Measurements from ENCODE around the gene MME. TPM values are rescaled to one million over a fixed set of nuclear protein-coding genes. Genes with fewer than 3 reads are reported as not detected.

MME gene
- total RNA-seq, 1 donor from 2014 or later: 85.4 TPM

GRCh38 chr3:155052470-155052869 lies 27.6 kb upstream of the MME start:
- Histone ChIP-seq H3K4me3 (no peak overlapping the region), H3K36me3 (no peaks in the 10 kb centered on the region), H3K27ac (no peak overlapping the region), H3K9me3 (peaks cover 5% of the 10 kb centered on the region), H3K27me3 (ENCODE audit: low read depth) (no peaks in the 10 kb centered on the region), H3K4me1 (no peaks in the 10 kb centered on the region)
- DNase-seq (no peak), ATAC-seq (no peak)
- intact Hi-C loops (cut with DNase I): no loop called here
- TF ChIP-seq CTCF (IDR thresholded peaks at IDR 0.05): no peak

- intact Hi-C loops (cut with DNase I): no loop called here
- peaks cover 5% of the 10 kb centered on the region for H3K9me3 ChIP-seq
- no peaks in the 10 kb centered on the region for H3K27me3 ChIP-seq (ENCODE audit: low read depth)
- no peak for TF ChIP-seq CTCF (IDR thresholded peaks at IDR 0.05)
- ATAC-seq: no peak
- no peak for DNase-seq
- no peaks in the 10 kb centered on the region for H3K4me1 ChIP-seq
- no peak overlapping the region for H3K4me3 ChIP-seq
- no peak overlapping the region for H3K27ac ChIP-seq
- no peaks in the 10 kb centered on the region for H3K36me3 ChIP-seq
Measured at GRCh38 chr3:155053756-155054155, 26.4 kb upstream of the MME start.

GRCh38 chr3:155064920-155065319 lies 15.2 kb upstream of the MME start:
- DNase-seq: no peak
- Histone ChIP-seq H3K27me3 (ENCODE audit: low read depth) (no peaks in the 10 kb centered on the region), H3K27ac (no peak overlapping the region), H3K4me1 (no peaks in the 10 kb centered on the region), H3K4me3 (no peak overlapping the region), H3K36me3 (no peaks in the 10 kb centered on the region), H3K9me3 (no peaks in the 10 kb centered on the region)
- ATAC-seq: peak; percentile 70 to 73
- TF ChIP-seq CTCF (IDR thresholded peaks at IDR 0.05): no peak
- intact Hi-C loops (cut with DNase I): no loop called here

GRCh38 chr3:155065537-155065936 lies 14.6 kb upstream of the MME start:
- Histone ChIP-seq H3K27ac (no peak overlapping the region), H3K36me3 (no peaks in the 10 kb centered on the region), H3K4me1 (no peaks in the 10 kb centered on the region), H3K9me3 (no peaks in the 10 kb centered on the region), H3K4me3 (no peak overlapping the region), H3K27me3 (ENCODE audit: low read depth) (no peaks in the 10 kb centered on the region)
- ATAC-seq (peak; percentile 84 to 87), DNase-seq (no peak)
- TF ChIP-seq CTCF (IDR thresholded peaks at IDR 0.05): no peak
- intact Hi-C loops (cut with DNase I): no loop called here

GRCh38 chr3:155069729-155070128 lies 10.4 kb upstream of the MME start:
- no peak overlapping the region for H3K4me3 ChIP-seq
- no peaks in the 10 kb centered on the region for H3K27me3 ChIP-seq (ENCODE audit: low read depth)
- ATAC-seq (no peak), DNase-seq (no peak)
- TF ChIP-seq CTCF (IDR thresholded peaks at IDR 0.05): no peak
- H3K9me3 ChIP-seq: no peaks in the 10 kb centered on the region
- H3K36me3 ChIP-seq: no peaks in the 10 kb centered on the region
- no peak overlapping the region for H3K27ac ChIP-seq
- H3K4me1 ChIP-seq: no peaks in the 10 kb centered on the region
- intact Hi-C loops (cut with DNase I): no loop called here

GRCh38 chr3:155070316-155070715 lies 9.8 kb upstream of the MME start:
- intact Hi-C loops (cut with DNase I): no loop called here
- Histone ChIP-seq H3K4me3 (no peak overlapping the region), H3K36me3 (no peaks in the 10 kb centered on the region), H3K27ac (no peak overlapping the region), H3K27me3 (ENCODE audit: low read depth) (no peaks in the 10 kb centered on the region), H3K4me1 (no peaks in the 10 kb centered on the region), H3K9me3 (peaks cover 3% of the 10 kb centered on the region)
- ATAC-seq: no peak
- DNase-seq: no peak
- no peak for TF ChIP-seq CTCF (IDR thresholded peaks at IDR 0.05)

All from lower lobe of right lung (tissue), 2 donors.